HepG2 (cell line): Measurements from ENCODE around the gene TAS1R1. TPM values are rescaled to one million over a fixed set of nuclear protein-coding genes. Genes with fewer than 3 reads are reported as not detected.
A peak's percentile ranks its signal among the peaks of the same experiment; 100 is the strongest.

Experiments
- BRCA1 ChIP-seq: sonication (generic); formaldehyde crosslinking; IDR thresholded peaks from 2 replicates; pipeline ENCODE4 v1.4.0; 2020; ENCODE audit warnings: missing genetic modification reagents
- MED1 ChIP-seq: sonication (generic); formaldehyde crosslinking; IDR thresholded peaks from 2 replicates; pipeline ENCODE4 v1.4.0; 2020; ENCODE audit warnings: missing genetic modification reagents
- PBX3 ChIP-seq: sonication (generic); formaldehyde crosslinking; IDR thresholded peaks from 2 replicates; pipeline ENCODE4 v1.8.1; 2023; ENCODE audit warnings: missing genetic modification reagents, inconsistent platforms, borderline replicate concordance
- SSRP1 ChIP-seq: IDR thresholded peaks from 2 replicates; pipeline ENCODE4 v1.6.1; 2016; ENCODE audit warnings: control low read depth
- ZBTB14 ChIP-seq: sonication (generic); formaldehyde crosslinking; IDR thresholded peaks from 2 replicates; pipeline ENCODE4 v1.4.0; 2020; ENCODE audit warnings: missing genetic modification reagents
- ZBTB4 ChIP-seq: sonication (generic); formaldehyde crosslinking; IDR thresholded peaks from 2 replicates; pipeline ENCODE4 v1.4.0; 2020; ENCODE audit warnings: missing genetic modification reagents, mild to moderate bottlenecking, borderline replicate concordance
- ZBTB40 ChIP-seq, 2 experiments: fragments of 450-650 bp in 1 of 2; sonication (generic) in 1 of 2; formaldehyde crosslinking in 1 of 2; IDR thresholded peaks; 2 replicates each; pipeline versions ENCODE4 v1.6.1 to v1.8.0; 2016 to 2022; ENCODE audit warnings: antibody characterized with exemption in 1 of 2, mild to moderate bottlenecking in 1 of 2, missing genetic modification reagents in 1 of 2
- ZNF34 ChIP-seq: sonication (generic); formaldehyde crosslinking; IDR thresholded peaks from 2 replicates; pipeline ENCODE4 v1.4.0; 2020; ENCODE audit warnings: mild to moderate bottlenecking, missing genetic modification reagents, borderline replicate concordance
- ZNF512 ChIP-seq: sonication (generic); formaldehyde crosslinking; IDR thresholded peaks from 2 replicates; pipeline ENCODE4 v1.4.0; 2020; ENCODE audit warnings: mild to moderate bottlenecking, missing genetic modification reagents
- ZUFSP ChIP-seq: sonication (generic); formaldehyde crosslinking; IDR thresholded peaks from 2 replicates; pipeline ENCODE4 v1.9.0; 2021; ENCODE audit warnings: missing genetic modification reagents, mild to moderate bottlenecking, borderline replicate concordance
- polyA plus RNA-seq, 8 experiments: library from polyadenylated mRNA; depleted of rRNA in 3 of 8; stranded (reverse) in 7 of 8; unstranded in 1 of 8; fragments of >200 nt; fragmentation: Illumina TruSeq in 4 of 8; extraction: Trizol in 4 of 8; gene quantifications; 2 replicates each; pipeline versions ENCODE4 v1.2.1 to v1.2.3, GENCODE V29; 2011 to 2016; ENCODE audit warnings: low read depth in 4 of 8, missing spikeins in 1 of 8, mixed read lengths in 1 of 8; ENCODE audit not compliant: insufficient read depth in 1 of 8
- total RNA-seq, 5 experiments: library from RNA; depleted of rRNA; stranded (reverse); fragments of >200 nt; fragmentation: Illumina TruSeq; extraction: Trizol; gene quantifications; 2 replicates each; pipeline ENCODE4 v1.2.3, GENCODE V29; 2016; ENCODE audit warnings: low read depth in 1 of 5

Gene TAS1R1
- total and polyA plus RNA-seq, 2 of the 13 experiments (the other 11 are each of a cell fraction or from before 2014, with no cell fraction given), result 1.4 to 1.6 TPM

- TF ChIP-seq SSRP1 (CRISPR knock-in tag), result no peak
- TF ChIP-seq ZBTB40 (IDR thresholded peaks at IDR 0.05), result no peak
- TF ChIP-seq ZBTB40 (CRISPR knock-in tag; IDR thresholded peaks at IDR 0.05), result peak; percentile 71; the same call in 1 of the 2 replicates
- no peak for TF ChIP-seq BRCA1 (CRISPR knock-in tag)
- no peak for TF ChIP-seq ZUFSP (CRISPR knock-in tag)
- TF ChIP-seq PBX3 (CRISPR knock-in tag), result no peak
- no peak for TF ChIP-seq ZNF512
- peak; percentile 79 for TF ChIP-seq MED1 (CRISPR knock-in tag)
- TF ChIP-seq ZBTB4 (CRISPR knock-in tag), result no peak
- no peak for TF ChIP-seq ZNF34 (CRISPR knock-in tag)
- TF ChIP-seq ZBTB14 (CRISPR knock-in tag), result no peak
Measured at GRCh38 chr1:6582370-6582769, 27.3 kb downstream of the TAS1R1 start (continued).
